Neural cell (in vitro differentiated cells): ENCODE data around the gene CCNO.

Experiments used
- CTCF ChIP-seq: fragments of 450-650 bp; IDR thresholded peaks from 2 replicates; pipeline ENCODE4 v1.5.1; 2014; ENCODE audit warnings: antibody characterized with exemption, mild to moderate bottlenecking, moderate library complexity; ENCODE audit not compliant: poor library complexity, severe bottlenecking
- EP300 ChIP-seq: fragments of 450-650 bp; conservative IDR thresholded peaks from 2 replicates; pipeline ENCODE4 v1.6.1; 2014; ENCODE audit warnings: antibody characterized with exemption, mild to moderate bottlenecking, moderate library complexity; ENCODE audit not compliant: poor library complexity, severe bottlenecking
- EZH2 ChIP-seq: fragments of 200-600, 300-800 bp; shearing (Covaris generic), sonication (generic); IDR thresholded peaks from 2 replicates; pipeline ENCODE4 v1.6.1; 2014; ENCODE audit warnings: antibody characterized with exemption, low read length, borderline replicate concordance, mild to moderate bottlenecking; ENCODE audit not compliant: insufficient read depth, poor library complexity, severe bottlenecking
- POLR2AphosphoS5 ChIP-seq: IDR thresholded peaks from 2 replicates; pipeline ENCODE4 v1.6.1; 2012
- RAD21 ChIP-seq: fragments of 450-650 bp; conservative IDR thresholded peaks from 2 replicates; pipeline ENCODE4 v1.6.1; 2014; ENCODE audit warnings: antibody characterized with exemption, mild to moderate bottlenecking, moderate library complexity
- SMC3 ChIP-seq: fragments of 450-650 bp; conservative IDR thresholded peaks from 2 replicates; pipeline ENCODE4 v1.6.1; 2014; ENCODE audit warnings: antibody characterized with exemption, mild to moderate bottlenecking, moderate library complexity; ENCODE audit not compliant: poor library complexity
- TAF1 ChIP-seq: IDR thresholded peaks from 2 replicates; pipeline ENCODE4 v1.6.1; 2012; ENCODE audit warnings: low read depth
- TF ChIP-seq, protein P1 (sequence below): IDR thresholded peaks from 2 replicates; pipeline ENCODE4 v1.6.1; 2012; ENCODE audit warnings: borderline replicate concordance

- TF ChIP-seq EP300 (no peak), EZH2 (no peak), CTCF (no peak), RAD21 (no peak), POLR2AphosphoS5 (no peak), TAF1 (no peak), SMC3 (no peak)
- TF ChIP-seq, protein P1, sequence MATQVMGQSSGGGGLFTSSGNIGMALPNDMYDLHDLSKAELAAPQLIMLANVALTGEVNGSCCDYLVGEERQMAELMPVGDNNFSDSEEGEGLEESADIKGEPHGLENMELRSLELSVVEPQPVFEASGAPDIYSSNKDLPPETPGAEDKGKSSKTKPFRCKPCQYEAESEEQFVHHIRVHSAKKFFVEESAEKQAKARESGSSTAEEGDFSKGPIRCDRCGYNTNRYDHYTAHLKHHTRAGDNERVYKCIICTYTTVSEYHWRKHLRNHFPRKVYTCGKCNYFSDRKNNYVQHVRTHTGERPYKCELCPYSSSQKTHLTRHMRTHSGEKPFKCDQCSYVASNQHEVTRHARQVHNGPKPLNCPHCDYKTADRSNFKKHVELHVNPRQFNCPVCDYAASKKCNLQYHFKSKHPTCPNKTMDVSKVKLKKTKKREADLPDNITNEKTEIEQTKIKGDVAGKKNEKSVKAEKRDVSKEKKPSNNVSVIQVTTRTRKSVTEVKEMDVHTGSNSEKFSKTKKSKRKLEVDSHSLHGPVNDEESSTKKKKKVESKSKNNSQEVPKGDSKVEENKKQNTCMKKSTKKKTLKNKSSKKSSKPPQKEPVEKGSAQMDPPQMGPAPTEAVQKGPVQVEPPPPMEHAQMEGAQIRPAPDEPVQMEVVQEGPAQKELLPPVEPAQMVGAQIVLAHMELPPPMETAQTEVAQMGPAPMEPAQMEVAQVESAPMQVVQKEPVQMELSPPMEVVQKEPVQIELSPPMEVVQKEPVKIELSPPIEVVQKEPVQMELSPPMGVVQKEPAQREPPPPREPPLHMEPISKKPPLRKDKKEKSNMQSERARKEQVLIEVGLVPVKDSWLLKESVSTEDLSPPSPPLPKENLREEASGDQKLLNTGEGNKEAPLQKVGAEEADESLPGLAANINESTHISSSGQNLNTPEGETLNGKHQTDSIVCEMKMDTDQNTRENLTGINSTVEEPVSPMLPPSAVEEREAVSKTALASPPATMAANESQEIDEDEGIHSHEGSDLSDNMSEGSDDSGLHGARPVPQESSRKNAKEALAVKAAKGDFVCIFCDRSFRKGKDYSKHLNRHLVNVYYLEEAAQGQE = no peak
These were observed 8.3 kb upstream of the CCNO start for GRCh38 chr5:55241746-55242145.
